Glutamatergic neuron (in vitro differentiated cells): ENCODE measurements around the gene CPNE8. TPM values are rescaled to one million over a fixed set of nuclear protein-coding genes. Genes with fewer than 3 reads are reported as not detected.

ENCODE experiments used
- DNase-seq: peaks from one replicate; pipeline ENCODE4 v3.0.0; 2022
- H3K27ac Mint-ChIP-seq: one replicate; pipeline ENCODE4 v1.8.0; 2020; ENCODE audit warnings: mild to moderate bottlenecking, mixed read lengths, inconsistent platforms; ENCODE audit not compliant: unreplicated experiment
- H3K27me3 Mint-ChIP-seq: one replicate; pipeline ENCODE4 v1.8.0; 2020; ENCODE audit warnings: mild to moderate bottlenecking, moderate library complexity, mixed read lengths, inconsistent platforms; ENCODE audit not compliant: unreplicated experiment
- H3K36me3 Mint-ChIP-seq: one replicate; pipeline ENCODE4 v1.8.0; 2020; ENCODE audit warnings: mild to moderate bottlenecking, mixed read lengths, inconsistent platforms; ENCODE audit not compliant: unreplicated experiment
- H3K4me1 Mint-ChIP-seq: one replicate; pipeline ENCODE4 v1.8.0; 2020; ENCODE audit warnings: mild to moderate bottlenecking, low read depth, mixed read lengths, inconsistent platforms; ENCODE audit not compliant: unreplicated experiment
- H3K4me3 Mint-ChIP-seq: one replicate; pipeline ENCODE4 v1.8.0; 2020; ENCODE audit warnings: mild to moderate bottlenecking, mixed read lengths, inconsistent platforms; ENCODE audit not compliant: unreplicated experiment
- H3K9me3 Mint-ChIP-seq: one replicate; pipeline ENCODE4 v1.8.0; 2020; ENCODE audit warnings: mild to moderate bottlenecking, moderate library complexity, mixed read lengths, inconsistent platforms; ENCODE audit not compliant: unreplicated experiment
- total RNA-seq: library from RNA; stranded (reverse); fragmentation: NEBNext Ultra II Directional; extraction: Animal tissue kit (Norgen Biotek cat#: 25700); gene quantifications from one replicate; pipeline ENCODE4 v1.2.1, GENCODE V29; 2021; ENCODE audit not compliant: unreplicated experiment
- TF ChIP-seq, protein P1 (sequence below): fragments of 200-600 bp; sonication (generic); IDR thresholded peaks from one replicate; pipeline ENCODE4 v1.5.0; 2021; ENCODE audit not compliant: partially characterized antibody, unreplicated experiment

CPNE8 gene
- total RNA-seq, 1 donor from 2014 or later: 5.9 TPM

DNA sequence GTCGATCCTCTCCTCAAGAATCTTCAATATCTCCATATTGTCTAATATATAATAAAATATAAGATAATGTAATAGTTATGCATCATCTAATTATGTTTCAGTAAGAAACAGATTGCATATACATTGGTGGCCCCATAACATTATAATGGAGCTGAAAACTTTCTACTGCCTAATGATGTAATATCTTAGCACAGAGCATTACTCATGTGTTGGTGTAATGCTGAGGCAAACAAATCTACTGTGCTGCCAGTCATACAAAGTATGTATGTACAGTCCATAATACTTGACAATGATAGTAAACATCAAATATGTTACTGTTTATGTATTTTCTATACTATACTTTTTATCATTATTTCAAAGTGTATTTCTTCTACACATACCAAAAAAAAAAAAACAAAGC, 128.7 kb downstream of the CPNE8 start:
- no peak for DNase-seq
- H3K27me3 Mint-ChIP-seq: no peaks in the 10 kb centered on the region
- H3K4me3 Mint-ChIP-seq: no peak overlapping the region

DNA sequence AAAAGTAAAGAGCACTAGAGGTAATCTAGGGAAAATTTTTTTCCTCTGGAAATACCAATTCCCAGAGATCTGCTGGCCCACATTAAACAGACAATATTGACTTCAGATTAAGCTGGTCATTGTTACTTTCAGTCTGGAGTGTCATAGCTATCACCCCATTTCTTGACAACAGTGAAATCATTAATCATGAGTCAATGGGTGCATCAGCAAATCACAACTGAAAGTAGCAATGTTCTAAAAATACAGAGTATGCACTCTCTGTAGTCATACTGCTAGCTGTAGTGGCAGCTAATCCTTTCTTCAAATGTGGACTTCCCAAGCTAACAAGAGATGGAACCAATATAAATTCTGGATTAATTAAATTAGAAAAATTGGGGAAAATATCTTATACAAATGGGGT, 129.9 kb downstream of the CPNE8 start:
- Mint-ChIP-seq H3K9me3 (no peaks in the 10 kb centered on the region), H3K4me1 (no peaks in the 10 kb centered on the region), H3K27me3 (no peaks in the 10 kb centered on the region), H3K27ac (no peak overlapping the region), H3K4me3 (no peak overlapping the region), H3K36me3 (no peaks in the 10 kb centered on the region)
- TF ChIP-seq, protein P1, sequence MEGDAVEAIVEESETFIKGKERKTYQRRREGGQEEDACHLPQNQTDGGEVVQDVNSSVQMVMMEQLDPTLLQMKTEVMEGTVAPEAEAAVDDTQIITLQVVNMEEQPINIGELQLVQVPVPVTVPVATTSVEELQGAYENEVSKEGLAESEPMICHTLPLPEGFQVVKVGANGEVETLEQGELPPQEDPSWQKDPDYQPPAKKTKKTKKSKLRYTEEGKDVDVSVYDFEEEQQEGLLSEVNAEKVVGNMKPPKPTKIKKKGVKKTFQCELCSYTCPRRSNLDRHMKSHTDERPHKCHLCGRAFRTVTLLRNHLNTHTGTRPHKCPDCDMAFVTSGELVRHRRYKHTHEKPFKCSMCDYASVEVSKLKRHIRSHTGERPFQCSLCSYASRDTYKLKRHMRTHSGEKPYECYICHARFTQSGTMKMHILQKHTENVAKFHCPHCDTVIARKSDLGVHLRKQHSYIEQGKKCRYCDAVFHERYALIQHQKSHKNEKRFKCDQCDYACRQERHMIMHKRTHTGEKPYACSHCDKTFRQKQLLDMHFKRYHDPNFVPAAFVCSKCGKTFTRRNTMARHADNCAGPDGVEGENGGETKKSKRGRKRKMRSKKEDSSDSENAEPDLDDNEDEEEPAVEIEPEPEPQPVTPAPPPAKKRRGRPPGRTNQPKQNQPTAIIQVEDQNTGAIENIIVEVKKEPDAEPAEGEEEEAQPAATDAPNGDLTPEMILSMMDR: no peak
- no peak for DNase-seq

More for the DNA sequence above, 128.7 kb downstream of the CPNE8 start:
- H3K4me1 Mint-ChIP-seq: no peaks in the 10 kb centered on the region
- no peaks in the 10 kb centered on the region for H3K36me3 Mint-ChIP-seq
- no peak overlapping the region for H3K27ac Mint-ChIP-seq
- TF ChIP-seq, protein P1: no peak
- H3K9me3 Mint-ChIP-seq: no peaks in the 10 kb centered on the region

DNA sequence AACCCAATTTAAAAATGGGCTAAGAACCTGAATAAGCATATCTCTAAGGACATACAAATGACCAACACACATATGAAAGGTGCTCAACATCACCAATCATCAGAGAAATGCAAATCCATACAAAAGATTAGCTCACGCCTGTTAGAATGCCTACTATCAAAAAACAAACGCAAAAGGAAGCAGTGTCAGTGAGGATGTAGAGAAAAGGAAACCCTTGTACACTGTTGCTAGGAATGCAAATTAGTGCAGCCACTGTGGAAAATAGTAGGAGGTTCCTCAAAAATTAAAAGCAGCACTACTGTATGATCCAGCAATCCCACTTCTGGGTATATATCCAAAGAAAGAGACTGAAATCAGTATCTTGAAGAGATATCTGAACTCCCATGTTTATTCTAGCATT, 133.0 kb downstream of the CPNE8 start:
- DNase-seq: no peak
- TF ChIP-seq, protein P1: no peak
- no peaks in the 10 kb centered on the region for H3K36me3 Mint-ChIP-seq
- no peaks in the 10 kb centered on the region for H3K9me3 Mint-ChIP-seq
- H3K4me1 Mint-ChIP-seq: no peaks in the 10 kb centered on the region
- no peak overlapping the region for H3K27ac Mint-ChIP-seq
- no peak overlapping the region for H3K4me3 Mint-ChIP-seq
- H3K27me3 Mint-ChIP-seq: no peaks in the 10 kb centered on the region

DNA sequence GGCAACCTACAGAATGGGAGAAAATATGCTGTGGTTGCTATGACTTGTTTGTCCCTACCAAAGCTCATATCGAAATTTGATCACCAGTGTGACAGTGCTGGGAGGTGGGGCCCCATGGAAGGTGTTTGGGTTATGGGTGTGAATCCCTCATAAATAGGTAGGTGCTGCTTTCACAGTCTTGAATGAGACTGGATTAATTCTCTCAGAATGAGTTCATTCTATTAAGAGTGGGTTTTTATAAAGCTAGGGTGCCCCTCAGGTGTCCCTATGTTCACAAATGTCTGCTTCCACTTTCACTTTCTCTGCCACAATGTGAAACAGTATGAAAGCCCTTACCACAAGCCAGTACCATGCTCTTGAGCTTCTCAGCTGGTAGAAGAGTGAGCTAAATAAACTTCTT, 133.5 kb downstream of the CPNE8 start:
- H3K4me3 Mint-ChIP-seq: no peak overlapping the region
- DNase-seq: no peak
- H3K9me3 Mint-ChIP-seq: no peaks in the 10 kb centered on the region
- H3K4me1 Mint-ChIP-seq: no peaks in the 10 kb centered on the region
- no peak overlapping the region for H3K27ac Mint-ChIP-seq
- H3K36me3 Mint-ChIP-seq: no peaks in the 10 kb centered on the region
- TF ChIP-seq, protein P1: no peak
- no peaks in the 10 kb centered on the region for H3K27me3 Mint-ChIP-seq

DNA sequence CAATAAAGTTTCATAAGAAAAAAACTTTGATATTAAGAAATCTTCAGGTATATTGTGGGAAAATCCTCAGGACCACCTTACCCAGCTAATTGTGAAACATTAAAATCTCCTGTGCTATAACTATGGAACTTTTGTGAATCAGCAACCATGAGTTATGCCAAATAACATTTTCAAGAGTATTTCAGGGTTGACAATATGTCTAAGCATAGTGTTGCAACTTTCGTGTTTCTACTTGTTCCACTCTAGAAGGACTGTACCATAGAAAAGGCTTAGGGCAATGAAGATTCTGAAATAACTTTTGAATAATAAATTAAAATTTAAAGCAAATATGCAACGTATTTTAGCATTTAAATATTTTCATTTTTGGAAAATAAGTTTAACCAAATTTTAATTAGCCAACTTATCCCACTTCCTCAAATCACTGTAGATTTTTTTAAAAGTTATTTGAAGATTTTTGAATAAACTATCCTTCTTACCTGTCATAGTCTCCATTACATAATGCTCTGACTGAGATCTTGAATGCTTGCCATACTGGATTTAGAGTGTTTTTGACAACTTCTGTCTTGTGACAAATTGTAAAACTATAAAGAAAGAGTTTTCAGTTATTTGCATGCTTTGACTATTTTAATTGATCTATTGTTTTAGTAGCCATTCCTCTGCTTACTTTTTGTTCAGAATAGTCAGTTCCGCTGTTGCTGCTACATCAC, 143.6 kb downstream of the CPNE8 start:
- Mint-ChIP-seq H3K4me1 (no peaks in the 10 kb centered on the region), H3K27ac (no peak overlapping the region), H3K27me3 (no peaks in the 10 kb centered on the region), H3K9me3 (no peaks in the 10 kb centered on the region), H3K4me3 (no peak overlapping the region), H3K36me3 (no peaks in the 10 kb centered on the region)
- TF ChIP-seq, protein P1: no peak
- DNase-seq: no peak
